A549 treated with AZD9567 at 1 μM for 4 hours (cell line): Measurements from ENCODE around the gene STXBP1. TPM values are rescaled to one million over a fixed set of nuclear protein-coding genes. Genes with fewer than 3 reads are reported as not detected.

Experiments used
- total RNA-seq: library from RNA; stranded (reverse); fragments of 200-300 nt; extraction: Qiagen RNA extraction; gene quantifications from 5 replicates; pipeline ENCODE4 v1.2.3, GENCODE V29; 2022; ENCODE audit not compliant: insufficient read depth

STXBP1 gene
- total RNA-seq: 16.1 to 20.8 TPM (median 19.9 TPM) in 5 replicates

GRCh38 chr9:127611899-127612790, at the start of gene STXBP1:
Gene STXBP1, plus strand, starts transcription at chr9:127612277. Its CDS starts 127 bp downstream, at chr9:127612404.

GRCh38 chr9:127706836-127707241, 94.8 kb downstream of the STXBP1 start, which contains the start of gene CFAP157:
Gene CFAP157, plus strand, starts transcription at chr9:127706988. Its CDS starts 44 bp downstream, at chr9:127707032.

GRCh38 chr9:127715470-127716337, 103.6 kb downstream of the STXBP1 start, which contains the start of the genes PTRH1 and TTC16:
Gene PTRH1, minus strand, starts transcription at chr9:127715663. Its CDS starts 24 bp downstream, at chr9:127715639.
Gene TTC16, plus strand, starts transcription at chr9:127716079. Its CDS starts 67 bp downstream, at chr9:127716146.

GRCh38 chr9:127734747-127735529, 122.9 kb downstream of the STXBP1 start, which contains the start of gene TOR2A:
Gene TOR2A, minus strand, starts transcription at chr9:127735294. Its CDS starts 24 bp downstream, at chr9:127735270.

Other genes starting within 250 kb of the STXBP1 start
- gene SLC2A8, start 215.1 kb upstream of the STXBP1 start, total RNA-seq: 15.8 to 18.1 TPM (median 16.8 TPM) in 5 replicates
- gene ZNF79, start 187.9 kb upstream of the STXBP1 start, total RNA-seq: 6.3 to 9.0 TPM (median 7.1 TPM) in 5 replicates
- 2,641 to 2,873 TPM (median 2,840 TPM) in 5 replicates for gene RPL12, start 160.9 kb upstream of the STXBP1 start, total RNA-seq
- 5.3 to 10.8 TPM (median 10.0 TPM) in 5 replicates for gene LRSAM1, start 160.8 kb upstream of the STXBP1 start, total RNA-seq
- 0.08 to 0.13 TPM (median 0.12 TPM) in 3 of 5 replicates, not detected in the others for gene CFAP157, start 94.7 kb downstream of the STXBP1 start, total RNA-seq
- 15.7 to 24.3 TPM (median 19.7 TPM) in 5 replicates for gene PTRH1, start 103.4 kb downstream of the STXBP1 start, total RNA-seq
- 0.02 to 0.03 TPM (median 0.03 TPM) in 3 of 5 replicates, not detected in the others for gene TTC16, start 103.8 kb downstream of the STXBP1 start, total RNA-seq
- gene TOR2A, start 123.0 kb downstream of the STXBP1 start, total RNA-seq: 13.6 to 18.7 TPM (median 16.3 TPM) in 5 replicates
- 0.08 to 0.26 TPM (median 0.19 TPM) in 4 of 5 replicates, not detected in the other for gene SH2D3C, start 166.4 kb downstream of the STXBP1 start, total RNA-seq
- gene CDK9, start 173.8 kb downstream of the STXBP1 start, total RNA-seq: 48.0 to 74.8 TPM (median 51.5 TPM) in 5 replicates
- 43.6 to 54.9 TPM (median 49.8 TPM) in 5 replicates for gene FPGS, start 190.6 kb downstream of the STXBP1 start, total RNA-seq
- gene ENG, start 242.4 kb downstream of the STXBP1 start, total RNA-seq: 0.09 to 0.24 TPM (median 0.14 TPM) in 4 of 5 replicates, not detected in the other